HCT116 (cell line): ENCODE measurements around the gene TBC1D21. TPM values are rescaled to one million over a fixed set of nuclear protein-coding genes. Genes with fewer than 3 reads are reported as not detected.

Source experiments
- ATAC-seq: fragments of 200-7000 bp; cut with Tn5 transposase; 2 replicates; pipeline ENCODE4 v1.9.1; 2020; ENCODE audit warnings: mild to moderate bottlenecking, moderate library complexity
- BruUV-seq: library from RNA; stranded (reverse); fragments of 400-500 nt; replicated peaks from 2 replicates; lab custom pipeline; 2021; lab: Mats Ljungman, UMichigan
- CTCF ChIA-PET: fragments of 300-600 bp; sonication (Branson Sonifier 250); formaldehyde crosslinking; loops from one replicate; lab custom pipeline; 2021; ENCODE audit warnings: antibody characterized with exemption; lab: Charles Lee
- POLR2A ChIA-PET: fragments of 300-600, 350-600 bp; sonication (Branson Sonifier 250); formaldehyde crosslinking; loops from one replicate; lab custom pipeline; 2021; ENCODE audit warnings: antibody characterized with exemption; lab: Charles Lee
- RAD21 ChIA-PET, 2 experiments: fragments of 300-600 bp; sonication (Branson Sonifier 250); formaldehyde crosslinking; loops; one replicate each; lab custom pipeline; 2023; ENCODE audit warnings: low total read pairs in 2 of 2; ENCODE audit not compliant: uncharacterized antibody in 2 of 2, unreplicated experiment in 2 of 2, low non-redundant PET in 1 of 2; lab: Charles Lee
- DNase-seq: peaks from one replicate; pipeline ENCODE4 v3.0.0-alpha.2; 2010; ENCODE audit warnings: low read depth, low spot score
- H2AFZ ChIP-seq: fragments of 200-600 bp; shearing (Covaris generic), sonication (generic); 2 replicates; pipeline ENCODE4 v1.6.1; 2017; ENCODE audit warnings: low read depth, mixed run types, mixed read lengths, antibody characterized with exemption, low read length; ENCODE audit not compliant: poor library complexity, severe bottlenecking
- H3K27ac ChIP-seq: 2 replicates; pipeline ENCODE4 v1.5.1; 2012; ENCODE audit warnings: low read depth, low read length
- H3K27me3 ChIP-seq: fragments of 200-600 bp; sonication (generic); 2 replicates; pipeline ENCODE4 v1.6.1; 2016; ENCODE audit warnings: mixed run types, low read length, mixed read lengths; ENCODE audit not compliant: insufficient read depth
- H3K36me3 ChIP-seq, 2 experiments: fragments of 200-500 bp in 1 of 2; fragments of 200-600 bp in 1 of 2; sonication (Bioruptor generic) in 1 of 2; sonication (generic) in 1 of 2; 2 replicates each; pipeline versions ENCODE4 v1.5.1 to v1.6.1; 2014 to 2016; ENCODE audit warnings: low read length in 2 of 2, inconsistent platforms in 1 of 2, mixed read lengths in 1 of 2, mixed run types in 1 of 2; ENCODE audit not compliant: insufficient read depth in 2 of 2, control insufficient read depth in 1 of 2
- H3K4me1 ChIP-seq, 2 experiments: fragments of 200-600 bp in 1 of 2; sonication (generic) in 1 of 2; 2 replicates each; pipeline versions ENCODE4 v1.5.1 to v1.6.1; 2012 to 2017; ENCODE audit warnings: low read length in 2 of 2, inconsistent platforms in 1 of 2, mild to moderate bottlenecking in 1 of 2, mixed read lengths in 1 of 2, mixed run types in 1 of 2, moderate library complexity in 1 of 2; ENCODE audit not compliant: insufficient read depth in 2 of 2, control insufficient read depth in 1 of 2
- H3K4me2 ChIP-seq: fragments of 200-600 bp; sonication (generic); 2 replicates; pipeline ENCODE4 v1.6.1; 2017; ENCODE audit warnings: mixed run types, low read length, mixed read lengths
- H3K4me3 ChIP-seq, 2 experiments: fragments of 200-600 bp in 1 of 2; sonication (generic) in 1 of 2; replicated peaks in 1 of 2; 2 replicates each; pipeline ENCODE4 v1.5.1; 2011 to 2016; ENCODE audit warnings: low read length in 2 of 2, control low read depth in 1 of 2, low read depth in 1 of 2, mild to moderate bottlenecking in 1 of 2, mixed read lengths in 1 of 2, mixed run types in 1 of 2
- H3K79me2 ChIP-seq: fragments of 200-600 bp; sonication (generic); 2 replicates; pipeline ENCODE4 v1.6.1; 2017; ENCODE audit warnings: mild to moderate bottlenecking, mixed run types, low read length, moderate library complexity, mixed read lengths; ENCODE audit not compliant: insufficient read depth
- H3K9ac ChIP-seq: fragments of 200-600 bp; sonication (generic); 2 replicates; pipeline ENCODE4 v1.6.1; 2016; ENCODE audit warnings: low read length, mixed read lengths
- H3K9me2 ChIP-seq: fragments of 200-600 bp; sonication (generic), shearing (Covaris generic); 2 replicates; pipeline ENCODE4 v1.6.1; 2017; ENCODE audit warnings: mixed run types, mild to moderate bottlenecking, moderate library complexity; ENCODE audit not compliant: insufficient read depth
- H3K9me3 ChIP-seq, 2 experiments: fragments of 200-500 bp in 1 of 2; fragments of 200-600 bp in 1 of 2; sonication (Bioruptor generic) in 1 of 2; sonication (generic) in 1 of 2; 2 replicates each; pipeline ENCODE4 v1.6.1; 2014 to 2017; ENCODE audit warnings: low read length in 2 of 2, mixed read lengths in 2 of 2, inconsistent platforms in 1 of 2, low read depth in 1 of 2, mild to moderate bottlenecking in 1 of 2, mixed run types in 1 of 2, moderate library complexity in 1 of 2; ENCODE audit not compliant: control insufficient read depth in 1 of 2, insufficient read depth in 1 of 2
- H4K20me1 ChIP-seq: fragments of 200-600 bp; sonication (generic), shearing (Covaris generic); 2 replicates; pipeline ENCODE4 v1.6.1; 2017; ENCODE audit warnings: mixed run types, mild to moderate bottlenecking, moderate library complexity; ENCODE audit not compliant: insufficient read depth
- ATF3 ChIP-seq: IDR thresholded peaks from 2 replicates; pipeline ENCODE4 v1.6.1; 2012
- CBX3 ChIP-seq: IDR thresholded peaks from 2 replicates; pipeline ENCODE4 v1.6.1; 2012; ENCODE audit warnings: low read depth
- CTCF ChIP-seq, 3 experiments: fragments of 200-600 bp in 1 of 3; sonication (generic) in 1 of 3; IDR thresholded peaks in 2 of 3; conservative IDR thresholded peaks in 1 of 3; 2 replicates each; pipeline ENCODE4 v1.5.1; 2012 to 2017; ENCODE audit warnings: low read depth in 2 of 3, low read length in 2 of 3, antibody characterized with exemption in 1 of 3, borderline replicate concordance in 1 of 3, control low read depth in 1 of 3, mild to moderate bottlenecking in 1 of 3, mixed read lengths in 1 of 3, mixed run types in 1 of 3, moderate library complexity in 1 of 3; ENCODE audit not compliant: insufficient read depth in 1 of 3
- EGR1 ChIP-seq: IDR thresholded peaks from 2 replicates; pipeline ENCODE4 v1.6.1; 2012; ENCODE audit warnings: low read depth
- EZH2 ChIP-seq: fragments of 200-600 bp; sonication (generic); IDR thresholded peaks from 2 replicates; pipeline ENCODE4 v1.6.1; 2017; ENCODE audit warnings: antibody characterized with exemption, mixed run types
- EZH2phosphoT487 ChIP-seq: fragments of 200-600 bp; IDR thresholded peaks from 2 replicates; pipeline ENCODE4 v1.6.1; 2018; ENCODE audit warnings: antibody characterized with exemption, borderline replicate concordance
- FOSL1 ChIP-seq: IDR thresholded peaks from 2 replicates; pipeline ENCODE4 v1.6.1; 2012; ENCODE audit warnings: low read depth
- JUND ChIP-seq: IDR thresholded peaks from 2 replicates; pipeline ENCODE4 v1.6.1; 2012
- POLR2AphosphoS5 ChIP-seq: IDR thresholded peaks from 2 replicates; pipeline ENCODE4 v1.6.1; 2011; ENCODE audit warnings: mild to moderate bottlenecking, low read depth, low read length, moderate library complexity
- RAD21 ChIP-seq: IDR thresholded peaks from 2 replicates; pipeline ENCODE4 v1.6.1; 2012; ENCODE audit warnings: low read depth, mild to moderate bottlenecking
- REST ChIP-seq: IDR thresholded peaks from 2 replicates; pipeline ENCODE4 v1.6.1; 2012; ENCODE audit warnings: low read depth
- SP1 ChIP-seq: IDR thresholded peaks from 2 replicates; pipeline ENCODE4 v1.6.1; 2012; ENCODE audit warnings: low read depth
- SRF ChIP-seq: IDR thresholded peaks from 2 replicates; pipeline ENCODE4 v1.6.1; 2012; ENCODE audit warnings: low read depth
- TCF7L2 ChIP-seq: IDR thresholded peaks from 2 replicates; pipeline ENCODE4 v1.7.0; 2011; ENCODE audit warnings: borderline replicate concordance, inconsistent platforms; ENCODE audit not compliant: insufficient read depth, insufficient read length; ENCODE audit errors: extremely low read depth
- YY1 ChIP-seq: IDR thresholded peaks from 2 replicates; pipeline ENCODE4 v1.6.1; 2011; ENCODE audit warnings: low read length, low read depth, moderate library complexity, mild to moderate bottlenecking; ENCODE audit not compliant: insufficient replicate concordance; ENCODE audit errors: extremely low read depth
- ZBTB33 ChIP-seq: IDR thresholded peaks from 2 replicates; pipeline ENCODE4 v1.6.1; 2011; ENCODE audit warnings: mild to moderate bottlenecking, low read length, moderate library complexity; ENCODE audit not compliant: insufficient replicate concordance; ENCODE audit errors: extremely low read depth
- ZFX ChIP-seq: fragments of 450-650 bp; IDR thresholded peaks from 2 replicates; pipeline ENCODE4 v1.6.1; 2017
- ZNF274 ChIP-seq: fragments of 200-500 bp; sonication (Bioruptor generic); IDR thresholded peaks from 2 replicates; pipeline ENCODE4 v1.6.1; 2014; ENCODE audit warnings: mild to moderate bottlenecking, low read depth, low read length, inconsistent platforms
- intact Hi-C: fragments of 100-400 bp; cut with micrococcal nuclease; formaldehyde crosslinking; loops from 2 replicates; pipeline ENCODE4 v1.10.0; 2022
- total RNA-seq: library from RNA; stranded (reverse); gene quantifications from one replicate; pipeline ENCODE4 v1.2.1, GENCODE V29; 2021; ENCODE audit not compliant: unreplicated experiment

TBC1D21 gene
- total RNA-seq, 1 experiment from 2014 or later = not detected

GRCh38 chr15:73858062-73858461, 15.3 kb upstream of the TBC1D21 start:
- Histone ChIP-seq H3K79me2 (no peaks in the 10 kb centered on the region), H3K27ac (no peak overlapping the region), H3K9me3 (no peaks in the 10 kb centered on the region), H3K9me2 (no peaks in the 10 kb centered on the region), H3K4me2 (no peak overlapping the region), H3K4me3 (no peak overlapping the region), H3K4me1 (no peaks in the 10 kb centered on the region), H3K36me3 (no peaks in the 10 kb centered on the region), H4K20me1 (no peaks in the 10 kb centered on the region), H3K9ac (no peak overlapping the region), H3K27me3 (peaks cover 48% of the 10 kb centered on the region), H2AFZ (no peak overlapping the region)
- no TSS peak for BruUV-seq
- intact Hi-C loops = no loop called here
- no peak for ATAC-seq
- DNase-seq = no peak
- POLR2A ChIA-PET = no interaction called here
- CTCF ChIA-PET = no interaction called here
- RAD21 ChIA-PET = no interaction called here
- TF ChIP-seq TCF7L2 = no peak
- TF ChIP-seq REST = no peak
- no peak for TF ChIP-seq CBX3
- TF ChIP-seq EZH2 = no peak
- no peak for TF ChIP-seq CTCF (IDR thresholded peaks at IDR 0.05 in 2 of 3, conservative IDR thresholded peaks at IDR 0.05 in 1 of 3; ENCODE audit: borderline replicate concordance in 1 of 3, insufficient read depth in 1 of 3, low read depth in 2 of 3, low read length in 2 of 3)
- TF ChIP-seq EGR1 = no peak
- no peak for TF ChIP-seq JUND
- TF ChIP-seq FOSL1 = no peak
- TF ChIP-seq ZBTB33 = no peak
- TF ChIP-seq ZNF274 = no peak
- TF ChIP-seq ATF3 = no peak
- no peak for TF ChIP-seq SRF
- TF ChIP-seq POLR2AphosphoS5 = no peak
- TF ChIP-seq YY1 = no peak
- no peak for TF ChIP-seq RAD21
- no peak for TF ChIP-seq EZH2phosphoT487
- no peak for TF ChIP-seq ZFX
- no peak for TF ChIP-seq SP1
